Prostate gland (tissue), 2 donors: ENCODE results near the gene DAB1. TPM values are rescaled to one million over a fixed set of nuclear protein-coding genes. Genes with fewer than 3 reads are reported as not detected.
"Not testable (repeated sequence)": the region's sequence is repeated elsewhere in the genome, so short reads cannot be mapped to it uniquely, and the experiment has no call there.

ENCODE experiments used
- DNase-seq: peaks from one replicate; pipeline ENCODE4 v3.0.0-alpha.2; 2019; ENCODE audit warnings: low spot score
- H3K27ac ChIP-seq, 2 donors: fragments of 200-600 bp; sonication (generic); 2 replicates each; pipeline ENCODE4 v1.5.1; 2017 to 2019
- H3K27me3 ChIP-seq: fragments of 200-600 bp; sonication (generic); replicated peaks from 2 replicates; pipeline ENCODE4 v1.5.1; 2019; ENCODE audit not compliant: insufficient read depth
- H3K36me3 ChIP-seq, 2 donors: fragments of 200-600 bp; sonication (generic); 1 replicate in 1 of 2; 2 replicates in 1 of 2; pipeline versions ENCODE4 v1.5.1 to v1.8.1; 2017 to 2019
- H3K4me1 ChIP-seq: fragments of 200-600 bp; sonication (generic); replicated peaks from 2 replicates; pipeline ENCODE4 v1.5.1; 2019
- H3K4me3 ChIP-seq, 2 donors: fragments of 200-600 bp; sonication (generic); 2 replicates each; pipeline ENCODE4 v1.5.1; 2017 to 2019
- H3K9me3 ChIP-seq: fragments of 200-600 bp; sonication (generic); 2 replicates; pipeline ENCODE4 v1.5.1; 2017
- CTCF ChIP-seq, 4 experiments: fragments of 200-600 bp in 2 of 4; fragments of 450-650 bp in 2 of 4; sonication (generic) in 2 of 4; IDR thresholded peaks; 1 replicate in 3 of 4; 2 replicates in 1 of 4; pipeline ENCODE4 v1.5.1; 2016 to 2019; ENCODE audit warnings: antibody characterized with exemption in 4 of 4, mild to moderate bottlenecking in 2 of 4, moderate library complexity in 2 of 4
- POLR2A ChIP-seq: fragments of 450-650 bp; IDR thresholded peaks from one replicate; pipeline ENCODE4 v1.6.1; 2016; ENCODE audit warnings: antibody characterized with exemption, mild to moderate bottlenecking
- POLR2AphosphoS5 ChIP-seq: sonication (generic); formaldehyde crosslinking; IDR thresholded peaks from one replicate; pipeline ENCODE4 v1.6.1; 2017; ENCODE audit warnings: antibody characterized with exemption
- WGBS: methylation state at CpG from one replicate; pipeline ENCODE4 v1.1.5; 2018; 5-methylcytosine and 5-hydroxymethylcytosine counted together
- intact Hi-C: fragments of 100-400 bp; cut with DNase I; formaldehyde crosslinking; loops from one replicate; pipeline ENCODE4 v1.14.2; 2022
- total RNA-seq, 2 donors: library from RNA; depleted of rRNA; stranded (reverse); fragments of >200 nt; gene quantifications; one replicate each; pipeline ENCODE4 v1.1.0, GENCODE V29; 2016

The DAB1 gene
- total RNA-seq, 2 donors from 2014 or later: 0.64 to 3.6 TPM

GRCh38 chr1:57229998-57230397 is 193.9 kb downstream of the DAB1 start:
- 85% methylated on average over 2 of the region's 2 CpGs for WGBS
- Histone ChIP-seq H3K9me3 (no peaks in the 10 kb centered on the region), H3K4me3 (no peak overlapping the region), H3K27ac (no peak overlapping the region), H3K36me3 (no peaks in the 10 kb centered on the region), H3K4me1 (no peaks in the 10 kb centered on the region), H3K27me3 (no peaks in the 10 kb centered on the region)
- no peak for DNase-seq
- intact Hi-C loops: no loop called here
- no peak for TF ChIP-seq POLR2A
- no peak for TF ChIP-seq POLR2AphosphoS5
- TF ChIP-seq CTCF (IDR thresholded peaks at IDR 0.05): no peak

DNA sequence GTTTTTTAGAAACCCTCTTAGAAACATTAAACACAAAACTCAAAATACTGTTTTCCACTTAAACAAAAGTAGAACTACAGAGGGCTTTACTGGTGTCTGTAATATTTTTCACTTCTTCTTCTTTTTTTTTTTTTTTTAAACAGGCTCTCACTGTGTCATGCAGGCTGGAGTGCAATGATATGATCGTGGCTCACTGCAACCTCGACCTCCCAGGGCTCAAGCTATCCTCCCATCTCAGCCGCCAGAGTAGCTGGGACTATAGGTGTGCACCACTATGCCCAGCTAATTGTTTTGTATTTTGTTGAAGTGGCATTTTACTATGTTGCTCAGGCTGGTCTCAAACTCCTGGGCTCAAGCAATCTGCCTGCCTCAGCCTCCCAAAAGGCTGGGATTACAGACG is 194.8 kb downstream of the DAB1 start:
- Histone ChIP-seq H3K27me3 (no peaks in the 10 kb centered on the region), H3K27ac (no peak overlapping the region), H3K4me1 (no peaks in the 10 kb centered on the region), H3K9me3 (no peaks in the 10 kb centered on the region), H3K4me3 (no peak overlapping the region), H3K36me3 (no peaks in the 10 kb centered on the region)
- TF ChIP-seq POLR2A: no peak
- no peak for TF ChIP-seq CTCF (IDR thresholded peaks at IDR 0.05)
- no peak for DNase-seq
- intact Hi-C loops: no loop called here
- WGBS: 61% methylated on average over 4 of the region's 4 CpGs

DNA sequence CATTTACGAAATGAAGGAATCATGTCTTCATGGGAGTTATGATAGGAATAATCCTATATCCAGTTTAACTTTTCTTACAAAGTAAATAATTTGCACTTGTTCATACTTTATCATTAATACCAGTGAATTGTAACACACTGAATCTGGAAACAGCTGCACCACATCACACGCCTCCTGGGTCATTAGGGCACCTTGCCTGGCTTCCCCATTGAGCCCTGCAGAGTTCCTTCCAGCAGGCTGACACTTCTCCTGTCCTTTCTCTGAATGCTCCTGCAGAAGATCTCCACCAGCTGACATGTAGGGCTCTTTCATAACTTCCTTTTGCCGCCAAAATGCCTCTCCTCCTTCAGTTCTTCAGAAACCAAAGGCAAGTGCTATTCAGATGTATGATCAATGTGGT is 201.1 kb downstream of the DAB1 start:
- Histone ChIP-seq H3K27ac (no peak overlapping the region), H3K4me3 (no peak overlapping the region), H3K4me1 (no peaks in the 10 kb centered on the region), H3K9me3 (no peaks in the 10 kb centered on the region), H3K27me3 (no peaks in the 10 kb centered on the region), H3K36me3 (no peaks in the 10 kb centered on the region)
- intact Hi-C loops: no loop called here
- 62% methylated on average over 3 of the region's 3 CpGs for WGBS
- DNase-seq: no peak
- no peak for TF ChIP-seq POLR2AphosphoS5
- TF ChIP-seq CTCF (IDR thresholded peaks at IDR 0.05): no peak
- no peak for TF ChIP-seq POLR2A

DNA sequence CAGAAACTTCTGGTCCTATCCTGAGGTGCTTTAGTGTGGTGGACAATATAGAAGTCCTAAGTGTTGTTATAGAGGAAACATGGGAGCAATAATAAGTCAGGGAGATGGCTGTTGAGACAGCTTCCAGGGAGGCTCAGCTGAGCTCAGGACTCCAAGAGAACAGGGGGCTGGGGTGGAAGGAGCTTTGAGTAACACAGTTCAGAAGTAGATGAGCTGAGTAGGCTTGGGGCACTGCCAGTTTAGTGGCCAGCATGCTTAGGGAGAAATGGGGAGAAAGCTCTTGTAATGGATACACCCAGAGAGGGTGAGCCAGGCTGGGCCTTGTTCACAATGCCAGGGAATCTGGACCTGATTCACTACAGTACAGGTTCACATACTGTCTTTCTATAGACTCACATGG is 201.6 kb downstream of the DAB1 start:
- TF ChIP-seq POLR2A (no peak), CTCF (IDR thresholded peaks at IDR 0.05) (no peak), POLR2AphosphoS5 (no peak)
- DNase-seq: no peak
- no peaks in the 10 kb centered on the region for H3K36me3 ChIP-seq
- no peaks in the 10 kb centered on the region for H3K4me1 ChIP-seq
- no peaks in the 10 kb centered on the region for H3K27me3 ChIP-seq
- H3K27ac ChIP-seq: no peak overlapping the region
- H3K9me3 ChIP-seq: no peaks in the 10 kb centered on the region
- intact Hi-C loops: no loop called here
- H3K4me3 ChIP-seq: no peak overlapping the region

GRCh38 chr1:57220905-57221304 is 203.0 kb downstream of the DAB1 start:
- 87% methylated on average over 2 of the region's 2 CpGs for WGBS
- H3K4me3 ChIP-seq, H3K27ac ChIP-seq, H3K36me3 ChIP-seq, H3K9me3 ChIP-seq, H3K27me3 ChIP-seq, H3K4me1 ChIP-seq, intact Hi-C loops, DNase-seq: not testable (repeated sequence)
